GM19099 (cell line): Measurements from ENCODE around the gene SCFD2.

Experiments used
- POLR2A ChIP-seq: IDR thresholded peaks from 3 replicates; pipeline ENCODE4 v1.6.1; 2011; ENCODE audit warnings: low read depth; ENCODE audit not compliant: insufficient read length; ENCODE audit errors: extremely low read depth

The SCFD2 gene

DNA sequence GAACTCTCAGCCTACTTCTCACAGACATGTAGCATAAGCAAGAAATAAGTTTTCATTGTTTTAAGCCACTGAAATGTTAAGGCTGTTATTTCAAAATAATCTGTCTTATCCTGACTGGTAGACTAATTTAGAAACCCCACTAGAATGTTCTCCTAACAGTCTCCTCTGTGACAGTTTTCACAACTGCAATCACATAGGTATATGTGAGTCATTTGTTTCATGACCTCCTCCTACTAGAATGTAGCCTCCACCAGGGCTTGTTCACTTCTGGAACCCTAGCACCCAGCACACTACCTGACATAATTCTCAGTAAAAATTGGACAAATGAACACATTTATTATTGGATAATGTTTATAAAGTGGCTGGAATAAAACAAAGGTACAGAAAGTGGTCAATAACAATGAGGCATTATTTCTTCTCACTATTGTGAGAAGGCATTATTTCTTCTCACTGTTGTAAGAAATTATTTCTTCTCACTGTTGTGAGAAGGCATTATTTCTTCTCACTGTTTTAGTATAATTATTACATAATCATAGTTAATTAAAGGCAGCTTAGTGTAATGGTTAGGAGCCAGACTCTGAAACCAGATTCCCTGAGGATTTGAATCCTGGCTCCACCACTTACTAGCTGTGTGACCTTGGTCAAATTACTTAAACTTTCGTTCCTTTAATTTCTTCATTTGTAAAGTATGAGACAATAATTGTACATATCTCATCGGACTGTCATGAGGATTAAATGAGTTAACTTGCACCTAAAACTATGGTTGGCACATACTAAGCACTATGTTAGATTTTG lies 252.2 kb downstream of the SCFD2 start:
- no peak for TF ChIP-seq POLR2A

DNA sequence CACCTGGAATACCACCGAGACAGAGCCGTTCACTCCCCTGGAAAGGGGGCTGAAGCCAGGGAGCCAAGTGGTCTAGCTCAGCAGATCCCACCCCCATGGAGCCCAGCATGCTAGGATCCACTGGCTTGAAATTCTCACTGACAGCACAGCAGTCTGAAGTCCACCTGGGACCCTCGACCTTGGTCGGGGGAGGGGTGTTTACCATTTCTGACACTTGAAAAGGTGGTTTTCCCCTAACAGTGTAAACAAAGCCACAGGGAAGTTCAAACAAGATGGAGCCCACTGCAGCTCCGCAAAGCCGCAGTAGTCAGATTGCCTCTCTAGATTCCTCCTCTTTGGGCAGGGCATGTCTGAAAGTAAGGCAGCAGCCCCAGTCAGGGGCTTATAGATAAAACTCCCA lies 260.5 kb downstream of the SCFD2 start:
- TF ChIP-seq POLR2A: no peak

DNA sequence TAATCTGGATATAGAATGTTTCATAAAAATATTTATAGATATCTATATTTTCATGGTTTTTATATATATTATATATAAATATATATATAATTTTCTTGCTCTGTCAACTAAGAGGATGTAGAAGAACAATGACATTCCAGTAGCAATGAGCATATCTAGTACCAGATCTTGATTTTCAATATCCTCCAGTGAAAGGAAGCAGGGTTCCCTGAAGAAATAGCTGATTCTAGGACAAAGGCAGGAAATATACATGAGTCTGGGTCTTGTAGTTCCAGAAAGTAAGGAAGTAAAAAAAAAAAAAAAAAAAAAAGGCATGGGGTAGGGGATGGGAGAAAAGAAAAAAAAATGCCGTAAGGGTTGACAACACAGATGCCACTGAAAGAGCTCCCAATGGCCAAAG lies 262.4 kb downstream of the SCFD2 start:
- no peak for TF ChIP-seq POLR2A

DNA sequence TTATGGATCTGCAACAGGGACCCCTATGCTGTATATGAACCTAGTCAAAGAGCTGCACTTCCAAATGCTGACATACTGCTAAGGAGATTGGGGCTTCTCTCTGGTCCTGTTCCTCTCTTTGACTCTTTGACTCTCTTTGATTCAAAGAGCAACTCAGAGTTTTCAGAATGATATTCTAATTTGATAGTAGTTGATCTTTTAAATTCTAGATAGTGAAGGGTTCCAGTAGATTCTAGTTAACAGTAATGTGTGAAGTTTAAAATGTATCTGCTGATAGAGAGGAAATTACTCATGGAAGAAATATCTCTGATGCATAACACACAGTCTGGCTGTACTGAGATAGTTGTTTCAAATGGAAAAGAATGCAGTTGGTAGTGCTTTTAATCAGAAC lies 264.7 kb downstream of the SCFD2 start:
- no peak for TF ChIP-seq POLR2A

DNA sequence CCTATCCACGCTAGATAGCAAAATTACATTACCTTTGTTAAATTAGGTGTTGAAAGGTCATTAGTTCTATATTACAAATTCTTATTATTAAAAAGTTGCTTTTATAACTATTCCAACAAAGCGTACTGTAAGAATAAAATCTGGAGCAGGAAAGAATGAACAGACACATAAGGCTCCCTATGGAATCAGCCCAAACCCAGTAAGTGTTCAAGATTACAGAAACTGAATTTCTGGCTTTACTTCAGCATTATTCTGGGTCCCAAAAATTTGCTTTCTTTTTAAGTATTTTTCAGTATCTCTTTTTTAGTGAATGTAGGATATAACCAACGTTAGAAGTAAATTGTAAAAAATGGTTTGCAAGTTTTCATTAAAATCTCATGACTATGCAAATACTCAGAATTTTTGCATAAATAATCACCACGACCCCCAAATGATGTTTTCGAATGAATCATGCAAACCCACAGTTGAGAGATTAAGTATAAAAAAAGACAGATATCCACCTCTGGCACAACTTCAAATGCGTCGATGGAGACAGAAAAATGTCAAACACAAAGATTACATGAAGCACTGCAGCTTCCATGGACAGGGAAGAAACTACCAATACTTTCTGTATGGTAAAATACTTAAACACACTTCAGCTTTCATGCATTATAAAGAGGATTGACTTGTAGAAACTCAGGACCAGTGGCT lies 265.2 kb downstream of the SCFD2 start:
- no peak for TF ChIP-seq POLR2A

DNA sequence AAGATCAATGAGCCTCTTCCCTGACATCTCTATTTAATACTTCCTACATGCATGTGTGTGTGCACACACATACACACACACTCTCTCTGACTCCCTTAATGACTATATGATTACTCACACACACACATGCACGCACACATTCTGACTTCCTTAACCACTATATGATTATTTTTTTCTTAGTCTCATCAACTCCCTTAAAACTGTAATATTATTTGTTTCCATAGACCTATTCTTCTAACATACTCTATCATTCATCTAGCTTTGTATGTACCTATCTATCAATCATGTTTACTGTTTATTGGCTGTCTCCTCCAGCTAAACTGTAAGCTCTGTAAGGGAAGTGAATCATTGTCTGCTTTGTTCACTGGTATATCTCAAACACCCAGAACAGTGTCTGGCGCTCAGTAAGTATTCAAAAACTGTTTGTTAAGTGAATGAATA lies 267.2 kb downstream of the SCFD2 start:
- no peak for TF ChIP-seq POLR2A

DNA sequence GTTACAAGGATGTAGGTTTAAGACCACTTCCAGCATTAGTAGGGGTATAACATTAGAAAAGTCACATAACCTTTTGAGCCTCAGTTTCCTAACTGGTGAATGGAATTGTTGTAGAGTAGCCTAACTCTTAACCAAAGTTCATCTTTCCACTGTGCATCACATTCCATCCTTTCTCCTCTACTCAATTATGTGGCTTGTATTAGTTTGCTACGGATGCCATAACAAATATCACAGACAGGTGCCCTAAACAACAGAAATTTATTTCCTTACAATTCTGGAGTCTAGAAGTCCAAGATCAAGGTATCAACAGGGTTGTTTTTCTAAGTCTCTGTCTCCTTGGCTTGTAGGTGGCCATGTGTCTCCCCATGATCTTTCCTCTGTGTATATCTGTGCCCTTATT lies 271.8 kb downstream of the SCFD2 start:
- TF ChIP-seq POLR2A: no peak

DNA sequence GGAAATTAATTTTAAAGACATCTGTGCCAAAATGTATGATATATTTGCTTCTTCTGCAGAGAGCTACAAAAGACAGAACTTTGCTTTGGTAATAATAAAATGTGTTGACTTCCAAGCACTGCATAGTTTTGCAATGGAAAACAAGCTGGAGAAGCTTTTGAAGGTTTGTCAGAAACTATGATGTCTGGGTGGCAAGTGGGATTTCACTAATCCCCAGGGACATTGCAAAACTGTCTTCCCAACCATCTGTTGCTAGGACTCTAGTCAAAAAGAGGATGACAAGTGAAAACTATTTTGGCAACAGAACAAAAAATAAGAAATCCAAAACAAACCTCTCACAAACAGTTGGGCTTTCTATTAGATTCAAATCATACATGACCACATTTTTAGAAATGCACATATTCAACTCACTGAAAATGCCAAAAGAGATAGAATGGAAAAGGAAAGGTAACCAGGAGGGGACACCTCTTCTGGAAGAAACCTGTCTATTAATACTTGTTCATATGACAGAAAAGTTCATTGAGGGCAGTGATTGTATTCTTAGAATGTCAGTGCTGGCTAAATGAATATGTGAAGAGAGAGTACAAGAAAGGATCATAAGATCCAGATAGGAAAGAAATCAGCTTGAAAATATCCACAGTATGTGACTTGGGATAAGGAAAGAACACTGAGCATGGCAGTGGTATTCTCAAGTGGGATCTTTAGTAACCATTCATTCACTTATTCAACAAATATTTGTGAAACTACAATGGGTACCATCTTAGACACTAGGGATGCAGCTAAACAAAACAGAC lies 275.7 kb downstream of the SCFD2 start:
- no peak for TF ChIP-seq POLR2A

DNA sequence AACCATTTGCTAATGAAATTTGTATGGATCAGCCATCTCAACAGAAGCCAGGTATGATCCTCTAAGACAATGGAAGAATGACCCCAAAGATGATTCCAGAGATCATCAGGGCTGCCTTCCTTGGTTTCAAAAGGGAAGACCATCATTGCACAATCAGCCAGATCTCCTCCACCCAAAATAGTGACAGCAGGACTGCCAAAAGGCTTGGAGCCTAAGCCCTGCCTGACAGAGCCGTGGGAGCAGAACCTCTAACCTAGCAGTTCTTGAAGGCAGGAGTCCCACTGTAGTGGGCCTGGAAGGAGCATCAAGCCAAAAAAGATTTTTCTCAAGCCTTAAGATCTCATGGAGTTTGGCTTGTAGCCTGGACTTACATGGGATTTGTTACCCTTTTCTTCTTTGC lies 277.7 kb downstream of the SCFD2 start:
- TF ChIP-seq POLR2A: no peak

DNA sequence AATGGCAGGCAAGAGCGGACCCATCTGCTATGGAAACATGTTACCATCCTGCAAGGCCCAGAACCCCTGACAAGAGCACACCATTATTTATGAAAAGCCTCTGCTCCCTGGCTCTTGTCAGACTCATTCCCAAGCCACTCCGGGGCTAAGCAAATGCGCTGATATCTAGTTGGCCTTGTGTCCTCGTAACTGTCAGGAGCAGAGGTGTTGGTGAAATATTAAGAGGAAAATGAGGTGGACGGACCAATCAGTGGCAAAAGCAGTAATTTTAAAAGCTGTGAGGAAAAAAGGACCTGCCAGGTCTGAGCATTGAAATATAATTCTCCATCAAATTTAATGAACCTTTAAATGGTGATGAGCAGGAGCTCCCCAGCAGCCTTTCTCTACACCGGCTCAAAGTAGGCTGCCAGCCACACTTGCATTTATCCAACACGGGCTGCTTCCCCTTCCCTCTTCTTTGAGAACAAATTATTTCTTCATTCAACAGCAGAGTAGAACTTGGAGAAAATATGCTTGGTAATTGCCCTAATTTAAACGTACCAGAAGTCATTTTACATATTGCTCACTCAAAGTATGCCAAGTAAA lies 289.4 kb downstream of the SCFD2 start:
- no peak for TF ChIP-seq POLR2A

DNA sequence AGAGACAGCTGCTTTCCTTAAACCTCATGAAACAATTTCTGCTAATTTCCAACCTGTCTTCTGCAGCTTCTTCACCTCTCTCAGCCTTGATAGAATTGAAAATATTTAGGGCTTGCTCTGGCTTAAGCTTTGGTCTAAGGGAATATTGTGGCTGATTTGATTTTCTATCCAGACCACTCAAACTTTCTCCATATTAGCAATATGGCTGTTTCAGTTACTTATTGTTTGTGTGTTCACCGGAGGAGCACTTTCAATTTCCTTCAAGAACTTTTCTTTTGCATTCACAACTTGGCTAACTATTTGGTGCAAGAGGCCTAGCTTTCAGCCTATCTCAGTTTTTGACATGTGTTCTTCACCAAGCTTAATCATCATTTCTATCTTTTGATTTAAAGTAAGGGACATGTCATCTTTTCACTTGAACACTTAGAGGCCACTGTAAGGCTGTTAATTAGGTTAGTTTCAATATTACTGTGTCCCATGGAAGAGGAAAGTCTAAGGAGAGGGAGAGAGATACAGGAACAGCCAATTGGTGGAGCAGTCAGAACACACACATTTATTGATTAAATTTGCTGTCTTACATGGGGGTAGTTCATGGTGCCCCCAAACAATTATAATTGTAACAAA lies 290.6 kb downstream of the SCFD2 start:
- no peak for TF ChIP-seq POLR2A

DNA sequence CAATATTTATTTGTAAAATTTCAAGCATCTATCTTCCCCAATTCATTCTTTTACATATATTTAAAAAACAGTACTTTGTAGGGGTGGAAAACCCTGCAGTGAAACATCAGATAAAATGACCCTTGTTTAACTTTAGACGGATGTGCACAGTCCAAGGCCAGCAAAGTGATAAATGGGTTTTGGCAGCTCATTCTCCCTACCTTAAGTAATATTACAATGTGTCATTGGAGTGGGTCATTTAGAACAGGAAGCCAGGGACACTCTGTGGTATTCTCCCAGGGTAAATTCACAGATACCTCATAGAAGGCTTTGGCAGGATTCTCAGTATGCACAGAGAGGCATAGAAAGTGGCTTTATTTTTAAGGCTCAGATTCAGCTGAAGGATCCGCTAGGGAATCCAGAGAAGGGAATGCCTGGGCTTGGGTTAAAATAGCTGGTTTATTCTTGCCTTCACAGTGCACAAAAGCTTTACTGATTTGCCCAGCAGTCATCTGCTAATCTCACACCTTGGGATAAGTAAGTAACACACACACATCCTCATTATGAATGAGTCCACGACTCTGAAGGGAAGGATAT lies 297.0 kb downstream of the SCFD2 start:
- no peak for TF ChIP-seq POLR2A

DNA sequence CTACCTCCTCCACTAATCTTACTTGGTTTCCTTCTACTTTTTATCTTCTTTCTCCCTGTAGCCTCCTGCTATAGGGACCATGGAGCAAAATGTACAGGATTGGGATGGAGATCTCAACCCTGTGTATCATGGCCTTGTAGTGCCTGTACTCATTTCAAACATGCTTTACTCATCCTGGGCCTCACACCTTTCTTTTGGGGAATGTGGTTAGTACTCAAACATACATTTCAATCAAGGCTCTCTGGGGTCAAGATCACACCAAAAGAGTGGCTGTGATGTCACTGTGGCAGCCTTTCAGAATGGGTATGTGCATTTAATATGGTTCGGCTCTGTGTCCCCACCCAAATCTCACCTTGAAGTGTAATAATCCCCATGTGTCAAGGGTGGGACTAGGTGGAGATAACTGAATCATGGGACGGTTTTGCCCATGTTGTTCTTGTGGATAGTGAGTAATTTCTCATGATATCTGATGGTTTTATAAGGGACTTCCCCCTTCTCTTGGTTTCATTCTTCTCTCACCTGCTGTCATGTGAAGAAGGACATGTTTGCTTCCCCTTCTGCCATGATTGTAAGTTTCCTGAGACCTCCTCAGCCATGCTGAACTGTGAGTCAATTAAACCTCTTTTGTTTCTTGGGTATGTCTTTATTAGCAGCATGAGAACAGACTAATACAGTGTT lies 298.6 kb downstream of the SCFD2 start:
- no peak for TF ChIP-seq POLR2A

DNA sequence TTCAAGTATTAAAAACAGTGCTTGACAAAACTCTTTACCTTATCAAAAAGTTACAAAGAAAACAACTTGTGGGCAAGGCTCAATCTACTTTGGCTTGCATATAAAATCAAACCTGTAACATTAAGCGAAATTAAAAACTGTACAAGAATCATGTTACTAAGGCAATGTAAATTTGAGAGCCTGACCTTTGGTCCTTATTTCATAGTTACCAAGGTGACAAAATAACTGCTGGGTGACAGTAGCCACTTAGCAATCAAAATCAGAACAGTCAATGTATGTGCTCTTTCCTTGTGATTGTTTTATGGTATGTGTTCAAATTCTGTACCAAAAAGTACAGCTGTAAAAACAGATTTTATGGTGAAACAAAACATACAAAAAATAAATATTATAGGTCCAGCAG lies 299.7 kb downstream of the SCFD2 start:
- TF ChIP-seq POLR2A: no peak
